Skeletal muscle cell (primary cell): ENCODE data around the gene SETSIP.
"Not testable (repeated sequence)": the region's sequence is repeated elsewhere in the genome, so short reads cannot be mapped to it uniquely, and the experiment has no call there.

Source experiments
- DNase-seq: peaks from one replicate; pipeline ENCODE4 v3.0.0-alpha.2; 2010; ENCODE audit warnings: low read depth
- H3K4me3 ChIP-seq: 2 replicates; pipeline ENCODE4 v1.5.1; 2011; ENCODE audit warnings: low read depth, mild to moderate bottlenecking, control low read depth, low read length, moderate library complexity

SETSIP gene, protein sequence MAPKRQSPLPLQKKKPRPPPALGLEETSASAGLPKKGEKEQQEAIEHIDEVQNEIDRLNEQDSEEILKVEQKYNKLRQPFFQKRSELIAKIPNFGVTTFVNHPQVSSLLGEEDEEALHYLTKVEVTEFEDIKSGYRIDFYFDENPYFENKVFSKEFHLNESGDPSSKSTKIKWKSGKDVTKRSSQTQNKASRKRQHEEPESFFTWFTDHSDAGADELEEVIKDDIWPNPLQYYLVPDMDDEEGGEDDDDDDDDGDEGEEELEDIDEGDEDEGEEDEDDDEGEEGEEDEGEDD

GRCh38 chr1:92075311-92075710 lies at the start of gene SETSIP:
Gene SETSIP (minus strand): TSS chr1:92075411. CDS start chr1:92075411, 0 bp downstream.
- DNase-seq, result no peak
- H3K4me3 ChIP-seq, result no peak within 1 kb of the TSS

DNA sequence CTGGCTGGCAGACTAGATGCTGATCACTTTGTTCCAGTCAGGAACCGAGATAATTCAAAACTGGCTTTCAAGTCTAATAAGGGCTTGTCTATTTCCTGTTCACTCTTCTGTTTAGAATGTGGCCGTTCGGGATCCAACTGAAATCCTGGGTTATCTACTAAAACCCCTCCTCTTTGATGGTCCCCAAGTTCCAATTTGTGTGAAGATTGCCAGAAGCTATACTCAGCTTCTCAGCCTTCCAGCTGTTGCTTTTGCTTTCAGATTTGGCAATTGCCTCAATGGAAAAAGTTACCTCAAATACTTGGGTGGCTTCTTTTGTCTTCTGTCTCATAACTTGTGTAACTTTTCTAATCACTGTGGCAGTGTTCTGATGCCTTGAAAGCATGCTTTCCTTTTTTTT lies 48.7 kb upstream of the SETSIP start:
- H3K4me3 ChIP-seq, result no peak overlapping the region
- DNase-seq, result no peak

GRCh38 chr1:92118826-92119225 lies 43.6 kb upstream of the SETSIP start:
- no peak for DNase-seq
- no peak overlapping the region for H3K4me3 ChIP-seq

DNA sequence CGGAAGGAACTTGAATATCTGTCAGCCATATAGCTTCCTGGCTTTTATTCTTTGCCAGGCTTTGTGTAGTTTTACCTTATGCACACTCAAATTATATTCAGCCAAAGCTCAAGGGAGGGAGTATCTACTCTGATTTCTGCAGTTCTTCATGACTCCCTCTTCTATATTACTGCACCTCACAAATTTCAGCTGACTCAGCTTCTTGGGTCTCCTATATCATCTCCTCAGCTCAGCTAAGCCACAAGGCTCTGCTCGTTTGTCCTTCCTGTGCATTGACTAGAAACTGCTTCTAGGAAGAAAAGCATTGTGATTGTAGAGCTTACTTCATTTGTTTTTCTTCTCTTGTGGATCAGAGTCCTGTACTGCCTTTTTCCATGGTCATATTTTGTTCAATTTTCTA lies 42.3 kb upstream of the SETSIP start:
- H3K4me3 ChIP-seq, result no peak overlapping the region
- no peak for DNase-seq

DNA sequence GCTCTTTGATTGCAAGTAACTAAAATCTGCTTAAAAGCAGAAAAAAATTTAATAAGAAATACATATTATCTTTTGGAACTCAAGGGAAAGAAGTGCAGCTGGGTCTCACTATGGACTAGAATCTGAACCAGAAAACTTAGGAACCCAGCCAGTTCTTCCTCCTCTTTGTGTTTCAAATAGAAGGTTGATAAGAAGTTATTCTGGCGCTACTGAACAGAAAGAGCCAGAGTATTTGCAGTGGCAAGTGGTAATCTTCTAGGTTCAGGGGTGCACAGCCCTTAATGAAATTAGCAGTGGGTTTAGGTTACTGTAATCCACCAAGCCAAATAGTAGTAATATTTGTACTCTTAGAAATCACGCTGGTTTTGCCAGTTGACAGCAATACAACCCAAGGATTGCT lies 33.4 kb upstream of the SETSIP start:
- no peak for DNase-seq
- no peak overlapping the region for H3K4me3 ChIP-seq

DNA sequence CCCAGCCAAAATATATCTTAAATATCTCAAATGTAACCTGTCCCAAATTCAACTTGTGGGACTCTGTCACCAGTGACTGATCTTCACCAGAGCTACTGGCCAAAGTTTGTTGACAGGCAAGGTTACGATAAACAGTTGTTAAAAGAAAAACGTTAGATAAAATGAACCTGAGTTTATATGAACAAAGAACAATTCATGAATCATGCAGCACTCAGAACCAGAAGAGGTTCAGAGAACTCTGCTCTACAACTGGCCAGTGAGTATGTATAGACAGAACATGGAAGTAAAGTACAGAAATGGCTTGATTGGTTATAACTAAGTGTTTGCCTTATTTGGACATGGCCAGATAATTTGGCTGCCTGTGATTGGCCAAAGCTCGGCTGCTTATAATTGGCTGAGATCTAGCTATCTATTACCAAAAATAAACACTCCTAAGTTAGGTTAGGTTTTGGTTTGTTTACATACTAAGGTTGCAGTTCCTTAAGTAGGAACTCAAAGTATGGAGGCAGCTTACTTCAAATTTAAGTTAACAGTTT lies 30.4 kb upstream of the SETSIP start:
- H3K4me3 ChIP-seq, result no peak overlapping the region
- no peak for DNase-seq

GRCh38 chr1:92096317-92096716 lies 21.1 kb upstream of the SETSIP start:
- no peak for DNase-seq

DNA sequence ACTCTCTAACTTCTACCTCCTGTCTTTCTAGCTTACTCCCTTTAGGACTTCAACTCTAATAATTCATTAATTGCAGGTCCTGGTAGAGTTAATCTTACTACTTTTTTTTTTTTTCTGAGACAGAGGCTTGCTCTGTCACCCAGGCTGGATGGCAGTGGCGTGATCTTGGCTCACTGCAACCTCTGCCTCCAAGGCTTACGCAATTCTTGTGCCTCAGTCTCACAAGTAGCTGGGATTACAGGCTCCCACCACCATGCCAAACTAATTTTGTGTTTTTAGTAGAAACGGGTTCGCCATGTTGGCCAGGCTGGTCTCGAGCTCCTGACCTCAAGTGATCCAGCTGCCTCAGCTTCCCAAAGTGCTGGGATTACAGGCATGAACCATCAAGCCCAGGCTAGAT lies 20.7 kb upstream of the SETSIP start:
- H3K4me3 ChIP-seq, result no peak overlapping the region
- DNase-seq, result no peak

More at GRCh38 chr1:92096317-92096716, 21.1 kb upstream of the SETSIP start:
- H3K4me3 ChIP-seq, result no peak overlapping the region

DNA sequence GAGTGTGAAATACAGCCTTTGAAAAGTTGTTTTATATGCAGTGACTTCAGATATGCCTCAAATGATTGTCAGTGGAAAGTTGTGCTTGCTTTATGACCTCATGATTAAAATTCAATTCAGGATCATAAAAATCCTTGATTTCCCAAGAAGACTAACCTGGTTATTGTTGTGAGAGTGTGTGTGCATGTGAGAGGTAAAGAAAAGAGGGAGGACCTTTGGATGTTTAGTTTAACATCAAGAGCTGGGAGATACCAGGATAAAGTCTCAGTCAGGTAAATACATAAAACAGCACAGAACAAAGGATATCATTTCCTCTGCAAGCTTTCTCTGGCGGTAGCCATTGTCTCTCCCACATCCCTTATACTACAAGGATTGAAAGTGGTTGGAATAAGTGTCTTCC lies 19.4 kb upstream of the SETSIP start:
- DNase-seq, result no peak

GRCh38 chr1:92094090-92094489 lies 18.9 kb upstream of the SETSIP start:
- no peak for DNase-seq
- H3K4me3 ChIP-seq, result no peak overlapping the region

More for the DNA sequence above, 19.4 kb upstream of the SETSIP start:
- no peak overlapping the region for H3K4me3 ChIP-seq

DNA sequence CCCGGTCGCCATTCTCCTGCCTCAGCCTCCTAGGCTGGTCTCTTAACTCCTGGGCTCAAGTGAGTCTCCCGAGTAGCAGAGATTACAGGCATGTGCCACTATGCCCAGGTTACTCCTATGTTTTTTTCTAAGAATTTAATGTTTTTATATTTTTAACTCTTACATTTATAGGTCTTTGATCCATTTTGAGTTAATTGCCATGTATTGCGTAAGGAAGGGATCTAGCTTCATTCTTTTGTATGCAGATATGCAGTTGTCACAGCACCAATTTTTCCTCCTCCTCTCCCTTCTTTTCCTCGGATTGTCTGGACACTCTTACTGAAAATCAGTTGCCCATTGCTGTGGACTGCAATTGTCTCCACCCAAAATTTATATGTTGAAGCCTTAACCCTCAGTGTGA lies 16.4 kb upstream of the SETSIP start:
- DNase-seq, result no peak

DNA sequence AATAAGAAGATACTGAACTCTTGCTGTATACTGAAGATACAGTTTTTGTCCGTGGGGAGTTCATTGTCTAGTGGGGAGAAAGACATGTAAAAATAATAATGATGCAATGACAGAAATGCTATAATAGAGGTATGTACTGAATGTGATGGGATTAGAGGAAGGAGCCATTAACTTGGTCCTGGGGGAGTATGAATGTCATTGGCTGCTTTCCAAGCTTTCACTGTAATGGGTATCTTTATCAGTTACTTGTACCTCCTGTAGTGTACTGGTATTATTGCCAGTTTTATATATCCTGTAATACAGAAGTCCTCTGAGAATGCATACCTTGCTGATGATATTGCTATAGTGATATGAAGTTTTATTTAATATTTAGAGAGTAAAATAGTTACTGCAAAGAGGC lies 12.3 kb upstream of the SETSIP start:
- H3K4me3 ChIP-seq, result no peak overlapping the region
- DNase-seq, result peak; percentile 59

More for the DNA sequence above, 16.4 kb upstream of the SETSIP start:
- no peak overlapping the region for H3K4me3 ChIP-seq

- H3K4me3 ChIP-seq, result no peak overlapping the region
- no peak for DNase-seq
Measured at GRCh38 chr1:92085727-92086126, 10.5 kb upstream of the SETSIP start.

DNA sequence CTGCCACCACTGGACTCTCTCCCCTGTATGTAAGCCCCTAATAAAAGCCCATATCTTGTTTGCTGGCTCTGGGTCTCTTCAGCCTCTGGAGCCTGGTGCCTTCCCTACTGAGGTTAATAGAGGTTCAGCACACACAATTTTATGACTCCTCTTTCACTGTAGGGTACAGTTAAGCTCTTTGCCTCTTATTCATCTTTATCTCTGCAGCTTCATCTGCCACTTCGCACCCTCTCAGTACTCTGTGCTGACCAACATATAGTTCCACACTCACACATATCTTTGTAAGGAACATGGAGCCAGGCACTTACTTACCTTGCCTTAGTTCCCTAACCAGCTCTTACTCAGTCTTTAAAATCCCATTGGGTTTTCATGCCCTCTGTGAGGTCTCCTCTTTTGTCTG lies 9.4 kb upstream of the SETSIP start:
- DNase-seq, result no peak
- no peak overlapping the region for H3K4me3 ChIP-seq

- H3K4me3 ChIP-seq, result peak overlapping the region; percentile 81
- DNase-seq, result no peak
Measured at GRCh38 chr1:92081031-92081430, 5.8 kb upstream of the SETSIP start.

DNA sequence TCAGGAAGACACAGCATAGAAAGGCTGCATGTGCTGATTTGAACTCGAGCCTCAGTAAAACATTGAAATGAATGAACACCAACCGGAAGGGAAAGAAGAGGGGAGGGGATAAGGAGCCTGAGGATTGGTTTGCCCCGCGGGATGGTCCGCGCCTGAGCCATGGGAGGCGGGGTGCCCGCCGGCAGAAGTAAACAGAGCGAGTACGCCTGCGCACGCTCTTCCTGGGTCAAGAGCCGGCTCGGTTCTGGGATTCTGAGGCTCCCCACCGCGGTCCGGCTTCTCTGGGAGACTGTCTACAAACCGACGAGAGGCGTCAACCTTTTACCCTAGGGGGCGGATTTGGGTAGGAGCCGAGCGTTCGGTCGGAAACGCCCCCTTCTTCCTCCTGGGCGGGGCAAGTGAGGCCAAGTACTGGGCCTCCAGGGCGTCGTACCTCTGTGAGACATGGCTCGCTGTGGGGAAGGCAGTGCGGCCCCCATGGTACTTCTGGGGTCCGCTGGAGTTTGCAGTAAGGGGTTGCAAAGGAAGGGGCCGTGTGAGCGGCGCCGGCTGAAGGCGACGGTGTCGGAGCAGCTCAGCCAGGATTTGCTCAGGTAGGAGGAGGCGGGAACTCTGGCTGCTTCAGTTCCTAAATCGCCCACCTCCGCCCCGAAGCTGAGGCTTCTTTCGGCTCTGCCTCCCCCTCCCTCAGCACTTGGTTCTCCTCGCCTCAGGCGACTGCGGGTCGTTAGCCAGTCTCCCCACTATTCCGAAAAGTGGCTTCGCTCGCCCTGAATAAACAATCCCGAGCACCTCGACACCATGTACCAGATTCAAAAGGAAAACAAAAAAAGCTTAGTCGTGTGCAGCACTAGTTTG lies 5.1 kb upstream of the SETSIP start, which contains the start of gene BTBD8:
TSS of gene BTBD8 (plus strand) at position 218 of the 858 bp plus-strand sequence. CDS start at position 445, 227 bp downstream.
- DNase-seq, result peak; percentile 34

DNA sequence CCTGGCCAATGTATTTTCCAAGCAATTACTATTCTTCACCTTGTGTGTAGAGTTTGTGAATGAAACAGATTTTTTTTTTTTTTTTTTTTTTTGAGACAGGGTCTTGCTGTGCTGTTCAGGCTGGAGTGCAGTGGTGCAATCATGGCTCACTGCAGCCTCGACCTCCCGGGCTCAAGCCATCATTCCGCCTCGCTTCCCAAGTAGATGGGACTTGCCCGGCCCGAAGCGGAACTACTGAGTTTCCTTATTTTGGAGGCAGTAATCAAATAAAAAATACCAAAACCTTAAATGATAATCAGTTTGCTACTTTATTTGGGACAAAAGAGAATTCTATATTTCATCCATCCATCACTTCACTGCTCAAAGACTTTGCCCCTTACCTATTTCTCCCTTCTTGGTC lies 4.2 kb upstream of the SETSIP start:
- no peak for DNase-seq
- H3K4me3 ChIP-seq, result peak overlapping the region; percentile 81

More for the DNA sequence above, 5.1 kb upstream of the SETSIP start, which contains the start of gene BTBD8:
- H3K4me3 ChIP-seq, result peak within 1 kb of the TSS; percentile 81

DNA sequence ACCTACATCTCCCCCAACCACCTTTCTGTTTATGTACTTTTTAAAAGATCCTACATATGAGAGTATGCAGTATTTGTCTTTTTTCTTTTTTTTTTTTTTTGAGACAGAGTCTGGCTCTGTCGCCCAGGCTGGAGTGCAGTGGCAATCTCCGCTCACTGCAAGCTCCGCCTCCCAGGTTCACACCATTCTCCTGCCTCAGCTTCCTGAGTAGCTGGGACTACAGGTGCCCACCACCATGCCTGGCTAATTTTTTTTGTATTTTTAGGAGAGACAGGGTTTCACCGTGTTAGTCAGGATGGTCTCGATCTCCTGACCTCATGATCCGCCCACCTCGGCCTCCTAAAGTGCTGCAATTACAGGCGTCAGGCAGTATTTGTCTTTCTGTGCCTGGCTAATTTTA lies 2.9 kb upstream of the SETSIP start:
- not testable (repeated sequence) for DNase-seq, H3K4me3 ChIP-seq

- no peak overlapping the region for H3K4me3 ChIP-seq
Measured at GRCh38 chr1:92076363-92076762, 1.2 kb upstream of the SETSIP start.

DNA sequence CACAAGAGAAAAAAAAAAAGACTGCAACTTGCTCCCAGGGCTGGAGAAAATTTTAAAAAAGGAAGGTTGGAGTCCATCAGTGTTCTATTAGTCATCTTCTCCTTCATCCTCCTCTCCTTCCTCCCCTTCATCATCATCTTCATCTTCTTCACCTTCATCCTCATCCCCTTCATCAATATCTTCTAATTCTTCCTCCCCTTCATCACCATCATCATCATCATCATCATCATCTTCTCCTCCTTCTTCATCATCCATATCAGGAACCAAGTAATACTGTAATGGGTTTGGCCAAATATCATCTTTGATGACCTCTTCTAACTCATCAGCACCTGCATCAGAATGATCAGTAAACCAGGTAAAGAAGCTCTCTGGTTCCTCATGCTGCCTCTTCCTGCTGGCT lies 765 bp downstream of the SETSIP start:
- DNase-seq, result not testable (repeated sequence)

More at GRCh38 chr1:92076363-92076762, 1.2 kb upstream of the SETSIP start:
- DNase-seq, result no peak

More for the DNA sequence above, 765 bp downstream of the SETSIP start:
- not testable (repeated sequence) for H3K4me3 ChIP-seq
